CD4-positive, alpha-beta T cell treated with Interleukin-1 beta for 1 hour (primary cell): ENCODE results near the gene WBP2NL.

Experiments used
- DNase-seq, 2 donors: peaks; one replicate each; pipeline ENCODE4 v3.0.0-alpha.2; 2020 to 2022

The WBP2NL gene

GRCh38 chr22:42074132-42074811 is 75.7 kb downstream of the WBP2NL start, which contains the start of gene PHETA2:
PHETA2 (plus strand) TSS chr22:42074248; CDS start chr22:42077294, 3,046 bp downstream.
- peak; percentile 56 to 67 for DNase-seq

- DNase-seq, result no peak
Observed at GRCh38 chr22:42074846-42075676, 76.5 kb downstream of the WBP2NL start.

- DNase-seq, result no peak
Observed at GRCh38 chr22:42076764-42077485, 78.3 kb downstream of the WBP2NL start.

DNA sequence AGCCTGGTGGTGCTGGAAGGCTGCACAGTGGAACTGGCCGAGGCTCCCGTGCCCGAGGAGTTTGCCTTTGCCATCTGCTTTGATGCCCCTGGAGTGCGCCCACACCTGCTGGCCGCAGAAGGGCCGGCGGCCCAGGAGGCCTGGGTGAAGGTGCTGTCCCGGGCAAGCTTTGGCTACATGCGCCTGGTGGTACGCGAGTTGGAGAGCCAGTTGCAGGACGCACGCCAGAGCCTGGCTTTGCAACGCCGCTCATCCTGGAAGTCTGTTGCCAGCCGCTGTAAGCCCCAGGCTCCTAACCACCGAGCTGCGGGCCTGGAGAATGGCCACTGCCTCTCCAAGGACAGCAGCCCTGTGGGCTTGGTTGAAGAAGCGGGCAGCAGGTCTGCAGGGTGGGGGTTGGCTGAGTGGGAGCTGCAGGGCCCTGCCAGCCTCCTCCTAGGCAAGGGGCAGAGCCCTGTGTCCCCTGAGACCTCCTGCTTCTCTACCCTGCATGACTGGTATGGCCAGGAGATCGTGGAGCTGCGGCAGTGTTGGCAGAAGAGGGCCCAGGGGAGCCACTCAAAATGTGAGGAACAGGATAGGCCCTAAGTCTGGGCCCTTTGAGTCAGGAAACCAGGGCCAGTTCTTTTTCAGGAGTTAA is 79.0 kb downstream of the WBP2NL start:
- DNase-seq, result no peak
